T47D (cell line): Measurements from ENCODE around the gene FIBCD1.

Experiments
- DNase-seq, 2 experiments: peaks; one replicate each; pipeline versions ENCODE4 v3.0.0 to v3.0.0-alpha.2; 2011 to 2012; ENCODE audit warnings: low read depth in 1 of 2, low spot score in 1 of 2
- JUND ChIP-seq: IDR thresholded peaks from 2 replicates; pipeline ENCODE4 v1.6.1; 2012; ENCODE audit warnings: low read depth
- in situ Hi-C: cut with HindIII; loops from 2 replicates; pipeline ENCODE4 v1.10.0; 2016; ENCODE audit warnings: low sequenced_read_pairs, low pct_unique_long_range_greater_than_20kb

FIBCD1 gene

DNA sequence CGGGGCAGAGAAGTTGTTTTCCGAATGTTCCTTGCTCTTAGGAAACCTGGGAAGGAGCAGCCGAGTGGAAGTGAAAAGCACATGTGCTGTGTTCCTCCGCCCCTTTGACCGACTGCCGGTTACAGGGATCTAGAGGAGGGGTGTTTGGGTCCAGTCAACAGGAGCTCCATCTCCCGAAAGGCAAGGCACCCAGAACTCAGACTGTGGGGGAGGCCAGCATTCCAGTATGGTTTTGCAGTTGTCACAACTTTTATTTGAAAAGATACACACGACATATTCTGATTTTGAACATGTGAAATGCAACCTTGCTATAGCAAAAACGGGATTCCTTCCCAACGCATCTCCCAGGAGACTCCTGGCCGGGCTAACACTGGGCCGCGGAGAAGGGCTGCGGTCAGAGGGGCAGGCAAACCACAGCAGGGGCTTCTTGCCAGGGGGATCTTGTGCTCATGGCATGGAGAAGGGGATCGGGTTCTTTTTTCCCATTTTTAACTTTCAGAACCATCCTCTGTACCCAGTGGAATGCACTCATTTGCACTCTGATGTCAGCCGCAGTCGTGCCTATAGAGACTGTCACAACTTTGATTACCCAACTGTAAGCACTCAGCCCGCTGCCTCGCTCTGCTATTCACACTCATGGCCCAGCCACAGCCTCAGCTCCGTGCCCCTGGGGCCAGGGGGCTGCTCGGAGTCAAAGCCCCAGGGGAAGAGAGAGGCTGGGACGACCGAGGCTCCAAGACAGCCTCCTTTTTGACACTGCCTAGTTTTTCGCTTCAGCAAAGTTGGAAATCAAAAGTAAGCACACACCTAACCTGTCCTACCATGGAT lies 46.4 kb downstream of the FIBCD1 start:
- no peak for DNase-seq
- in situ Hi-C loops: no loop called here
- TF ChIP-seq JUND: no peak

DNA sequence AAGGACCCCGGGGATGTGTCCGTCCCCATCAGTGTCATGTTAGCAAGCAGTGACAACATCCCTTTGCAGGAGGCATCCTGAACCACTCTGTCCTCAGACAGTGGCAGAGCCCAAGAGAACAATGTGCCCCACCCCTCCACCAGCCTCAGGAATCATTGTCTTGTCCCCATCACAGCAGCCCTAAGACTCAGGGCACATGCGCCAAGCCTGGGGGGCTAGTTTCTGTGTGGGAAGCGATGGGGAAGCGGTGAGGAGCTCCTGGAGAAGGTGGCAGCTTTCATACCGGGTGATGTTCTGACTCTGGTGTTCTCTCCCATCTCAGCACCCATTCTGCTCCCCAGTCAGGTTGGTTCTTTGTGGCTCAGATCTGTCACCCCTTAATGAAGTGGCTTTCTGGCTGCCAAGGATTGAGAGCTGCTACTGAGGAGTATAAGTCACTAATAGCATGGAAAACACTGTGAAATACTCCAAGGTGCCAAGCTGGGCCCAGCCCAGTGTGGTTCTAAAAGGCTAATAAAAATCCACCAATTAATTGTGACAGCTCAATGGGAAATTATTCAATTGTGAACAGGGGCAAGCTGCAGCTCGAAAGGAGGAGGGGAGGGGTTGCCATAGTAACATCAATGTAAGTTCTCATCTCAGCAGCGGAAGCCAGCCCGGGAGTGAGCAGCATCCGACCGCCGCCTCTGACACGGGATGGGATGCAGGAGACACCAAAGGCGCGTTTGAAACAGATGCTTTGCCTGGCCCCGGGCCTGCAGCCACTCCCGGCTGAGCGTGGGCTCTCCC lies 47.2 kb downstream of the FIBCD1 start:
- TF ChIP-seq JUND: no peak
- in situ Hi-C loops: no loop called here
- DNase-seq: no peak

DNA sequence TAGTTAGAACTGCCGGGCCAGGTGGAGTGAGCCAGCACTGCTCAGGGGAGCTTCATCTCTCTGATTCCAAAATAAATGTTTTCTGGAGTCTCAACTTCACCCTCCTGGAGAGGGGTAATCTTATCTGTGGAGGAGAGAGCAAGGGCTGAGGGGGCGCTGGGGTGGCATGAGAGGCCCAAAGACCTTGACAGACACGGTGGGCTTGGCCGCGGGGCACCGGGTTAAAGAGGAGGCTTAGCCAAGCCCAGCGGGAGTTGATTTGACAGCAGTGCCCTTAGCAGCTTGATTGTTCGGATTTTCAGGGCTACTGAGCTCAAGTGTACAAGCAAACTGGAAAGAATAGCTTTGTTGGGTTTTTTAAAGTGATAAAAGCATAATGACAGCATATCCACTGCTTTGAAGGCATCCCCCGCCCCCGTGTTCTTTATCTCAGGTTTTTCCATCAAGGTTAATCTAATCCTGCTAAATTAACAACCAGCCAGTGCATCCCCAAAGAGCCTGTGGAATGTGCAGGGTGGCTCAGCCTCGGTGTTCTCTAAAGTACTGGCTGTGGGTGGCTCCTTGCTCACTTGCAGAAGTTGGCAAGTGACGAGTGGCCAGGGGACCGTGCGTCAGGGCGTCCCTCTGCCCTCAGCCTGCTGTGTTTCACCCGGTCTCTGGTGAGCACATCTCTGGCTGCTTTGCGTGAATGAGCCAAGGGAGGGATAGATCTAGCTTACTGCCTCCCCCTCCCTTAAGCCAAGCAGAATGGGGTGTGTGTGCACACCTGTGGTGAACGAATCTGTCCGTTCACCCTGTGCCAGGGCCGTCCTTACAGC lies 48.0 kb downstream of the FIBCD1 start:
- no peak for TF ChIP-seq JUND
- no peak for DNase-seq
- in situ Hi-C loops: no loop called here

DNA sequence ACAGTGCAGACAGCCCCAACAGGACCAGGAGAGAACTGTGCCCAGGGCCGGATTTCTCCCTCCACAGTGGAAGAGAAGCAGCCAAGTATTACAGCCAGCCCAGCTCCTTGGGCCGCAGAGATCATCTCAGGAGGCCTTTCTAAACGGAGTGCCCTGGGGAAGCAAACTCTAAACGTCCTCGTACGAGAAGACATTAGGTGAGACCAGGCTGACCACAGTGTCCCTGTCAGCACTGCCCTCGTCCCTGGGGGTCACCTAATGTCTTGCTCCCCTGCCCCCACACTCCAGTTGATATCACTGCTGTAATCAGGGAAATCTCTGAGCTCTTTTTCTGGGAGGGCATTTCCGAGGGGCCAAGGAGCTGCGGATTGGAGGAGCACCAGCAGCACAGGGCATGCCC lies 48.9 kb downstream of the FIBCD1 start:
- no peak for DNase-seq
- in situ Hi-C loops: no loop called here
- no peak for TF ChIP-seq JUND

DNA sequence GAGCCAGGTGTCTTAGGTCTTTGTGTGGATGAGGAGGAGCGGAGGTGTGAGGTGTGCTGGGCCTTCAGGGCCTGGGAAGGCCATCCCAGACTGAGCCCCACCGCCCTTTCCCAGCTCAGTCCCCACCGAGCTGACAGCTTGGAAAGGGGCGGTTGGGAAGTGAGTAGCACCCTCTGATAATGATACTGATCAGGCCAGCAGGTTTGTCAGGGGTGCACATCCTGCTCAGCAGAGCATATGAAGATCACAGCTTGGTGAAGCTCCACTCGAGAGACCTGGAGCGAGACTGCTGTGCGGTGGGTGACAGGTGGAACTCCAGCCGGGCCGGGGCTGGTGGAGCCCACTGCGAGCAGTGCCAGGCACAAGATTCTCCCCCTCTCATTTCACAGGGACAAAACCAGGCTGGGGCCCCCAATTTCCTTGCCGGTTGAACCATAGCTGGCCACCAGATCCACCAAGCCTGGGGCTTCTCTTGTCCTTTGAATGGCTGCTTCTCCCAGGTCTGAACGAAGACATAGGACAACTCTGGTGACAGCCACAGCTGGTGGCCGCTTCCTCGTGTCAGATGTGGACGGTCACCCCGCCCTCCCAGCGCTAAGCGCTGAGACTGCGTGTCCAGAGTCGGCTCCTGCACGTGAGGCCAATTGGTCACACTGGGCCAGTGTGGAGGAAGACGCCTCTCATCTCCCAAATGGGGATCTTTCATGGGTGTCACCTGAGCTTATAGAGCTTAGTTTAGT lies 50.7 kb downstream of the FIBCD1 start:
- in situ Hi-C loops: no loop called here

DNA sequence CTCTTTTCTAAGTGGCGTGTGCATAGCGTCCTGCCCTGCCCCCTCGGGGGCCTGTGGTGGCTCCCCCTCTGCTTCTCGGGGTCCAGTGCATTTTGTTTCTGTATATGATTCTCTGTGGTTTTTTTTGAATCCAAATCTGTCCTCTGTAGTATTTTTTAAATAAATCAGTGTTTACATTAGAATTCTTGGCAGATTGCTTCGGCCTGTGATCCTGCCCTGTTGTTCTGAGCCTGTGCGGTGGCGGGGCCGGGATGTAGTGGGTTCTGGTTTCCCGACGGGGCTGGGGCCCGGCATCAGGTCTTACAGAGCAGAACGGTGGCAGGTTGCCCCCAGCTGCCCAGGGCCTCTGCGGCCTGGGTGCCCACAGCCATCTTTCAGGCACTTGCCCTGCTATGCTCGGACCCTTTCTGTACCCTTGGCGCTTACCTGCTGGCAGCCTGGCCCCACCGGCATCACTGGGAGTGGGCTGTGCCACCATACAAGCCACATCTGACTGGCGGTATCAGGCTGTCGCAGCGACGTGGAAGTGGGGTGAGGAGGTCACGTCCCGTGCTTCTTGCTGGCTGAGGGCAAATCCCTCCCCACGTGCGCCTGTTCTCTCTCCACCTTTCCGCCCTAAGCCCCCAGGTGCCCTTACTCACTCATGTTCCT lies 51.4 kb downstream of the FIBCD1 start:
- in situ Hi-C loops: no loop called here
- no peak for TF ChIP-seq JUND
- no peak for DNase-seq

More for the DNA sequence above, 50.7 kb downstream of the FIBCD1 start:
- no peak for DNase-seq
- TF ChIP-seq JUND: no peak

DNA sequence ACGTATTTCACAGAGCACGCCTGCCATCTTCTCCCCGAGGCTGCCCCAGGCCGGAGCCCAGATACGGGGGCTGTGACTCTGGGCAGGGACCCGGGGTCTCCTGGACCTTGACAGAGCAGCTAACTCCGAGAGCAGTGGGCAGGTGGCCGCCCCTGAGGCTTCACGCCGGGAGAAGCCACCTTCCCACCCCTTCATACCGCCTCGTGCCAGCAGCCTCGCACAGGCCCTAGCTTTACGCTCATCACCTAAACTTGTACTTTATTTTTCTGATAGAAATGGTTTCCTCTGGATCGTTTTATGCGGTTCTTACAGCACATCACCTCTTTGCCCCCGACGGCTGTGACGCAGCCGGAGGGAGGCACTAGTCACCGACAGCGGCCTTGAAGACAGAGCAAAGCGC lies 52.1 kb downstream of the FIBCD1 start:
- in situ Hi-C loops: no loop called here
- no peak for DNase-seq
- no peak for TF ChIP-seq JUND

DNA sequence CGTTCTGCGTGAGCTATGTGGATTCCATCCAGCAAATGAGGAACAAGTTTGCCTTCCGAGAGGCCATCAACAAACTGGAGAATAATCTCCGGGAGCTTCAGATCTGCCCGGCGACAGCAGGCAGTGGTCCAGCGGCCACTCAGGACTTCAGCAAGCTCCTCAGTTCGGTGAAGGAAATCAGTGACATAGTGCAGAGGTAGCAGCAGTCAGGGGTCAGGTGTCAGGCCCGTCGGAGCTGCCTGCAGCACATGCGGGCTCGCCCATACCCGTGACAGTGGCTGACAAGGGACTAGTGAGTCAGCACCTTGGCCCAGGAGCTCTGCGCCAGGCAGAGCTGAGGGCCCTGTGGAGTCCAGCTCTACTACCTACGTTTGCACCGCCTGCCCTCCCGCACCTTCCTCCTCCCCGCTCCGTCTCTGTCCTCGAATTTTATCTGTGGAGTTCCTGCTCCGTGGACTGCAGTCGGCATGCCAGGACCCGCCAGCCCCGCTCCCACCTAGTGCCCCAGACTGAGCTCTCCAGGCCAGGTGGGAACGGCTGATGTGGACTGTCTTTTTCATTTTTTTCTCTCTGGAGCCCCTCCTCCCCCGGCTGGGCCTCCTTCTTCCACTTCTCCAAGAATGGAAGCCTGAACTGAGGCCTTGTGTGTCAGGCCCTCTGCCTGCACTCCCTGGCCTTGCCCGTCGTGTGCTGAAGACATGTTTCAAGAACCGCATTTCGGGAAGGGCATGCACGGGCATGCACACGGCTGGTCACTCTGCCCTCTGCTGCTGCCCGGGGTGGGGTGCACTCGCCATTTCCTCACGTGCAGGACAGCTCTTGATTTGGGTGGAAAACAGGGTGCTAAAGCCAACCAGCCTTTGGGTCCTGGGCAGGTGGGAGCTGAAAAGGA lies 53.3 kb downstream of the FIBCD1 start:
- no peak for TF ChIP-seq JUND
- in situ Hi-C loops: no loop called here
- DNase-seq: no peak

DNA sequence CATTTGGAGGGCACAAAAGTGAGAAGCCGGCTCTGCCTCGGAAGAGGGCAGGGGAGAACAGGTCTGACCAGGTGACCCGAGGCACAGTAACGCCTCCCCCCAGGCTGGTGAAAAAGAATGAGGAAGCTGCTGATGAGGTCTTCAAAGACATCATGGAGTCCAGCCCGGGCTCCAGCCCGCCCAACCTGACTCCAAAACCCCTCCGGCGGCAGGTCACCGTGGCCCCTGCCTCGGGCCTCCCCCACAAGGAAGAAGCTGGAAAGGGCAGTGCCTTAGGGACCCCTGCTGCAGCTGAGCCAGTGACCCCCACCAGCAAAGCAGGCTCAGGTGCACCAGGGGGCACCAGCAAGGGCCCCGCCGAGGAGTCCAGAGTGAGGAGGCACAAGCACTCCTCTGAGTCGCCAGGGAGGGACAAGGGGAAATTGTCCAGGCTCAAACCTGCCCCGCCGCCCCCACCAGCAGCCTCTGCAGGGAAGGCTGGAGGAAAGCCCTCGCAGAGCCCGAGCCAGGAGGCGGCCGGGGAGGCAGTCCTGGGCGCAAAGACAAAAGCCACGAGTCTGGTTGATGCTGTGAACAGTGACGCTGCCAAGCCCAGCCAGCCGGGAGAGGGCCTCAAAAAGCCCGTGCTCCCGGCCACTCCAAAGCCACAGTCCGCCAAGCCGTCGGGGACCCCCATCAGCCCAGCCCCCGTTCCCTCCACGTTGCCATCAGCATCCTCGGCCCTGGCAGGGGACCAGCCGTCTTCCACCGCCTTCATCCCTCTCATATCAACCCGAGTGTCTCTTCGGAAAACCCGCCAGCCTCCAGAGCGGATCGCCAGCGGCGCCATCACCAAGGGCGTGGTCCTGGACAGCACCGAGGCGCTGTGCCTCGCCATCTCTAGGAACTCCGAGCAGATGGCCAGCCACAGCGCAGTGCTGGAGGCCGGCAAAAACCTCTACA lies 54.2 kb downstream of the FIBCD1 start:
- no peak for DNase-seq
- TF ChIP-seq JUND: no peak
- in situ Hi-C loops: no loop called here

DNA sequence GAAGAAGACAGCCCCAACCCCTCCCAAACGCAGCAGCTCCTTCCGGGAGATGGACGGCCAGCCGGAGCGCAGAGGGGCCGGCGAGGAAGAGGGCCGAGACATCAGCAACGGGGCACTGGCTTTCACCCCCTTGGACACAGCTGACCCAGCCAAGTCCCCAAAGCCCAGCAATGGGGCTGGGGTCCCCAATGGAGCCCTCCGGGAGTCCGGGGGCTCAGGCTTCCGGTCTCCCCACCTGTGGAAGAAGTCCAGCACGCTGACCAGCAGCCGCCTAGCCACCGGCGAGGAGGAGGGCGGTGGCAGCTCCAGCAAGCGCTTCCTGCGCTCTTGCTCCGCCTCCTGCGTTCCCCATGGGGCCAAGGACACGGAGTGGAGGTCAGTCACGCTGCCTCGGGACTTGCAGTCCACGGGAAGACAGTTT lies 54.9 kb downstream of the FIBCD1 start:
- no peak for DNase-seq
- no peak for TF ChIP-seq JUND
- in situ Hi-C loops: no loop called here
